ENCODE measurements around the gene FKRP. TPM values are rescaled to one million over a fixed set of nuclear protein-coding genes. Genes with fewer than 3 reads are reported as not detected.

The FKRP gene
- total and polyA plus RNA-seq, 2 donors (not counting 1 experiment from before 2014, with no cell fraction given) = 11.8 to 12.2 TPM

DNA sequence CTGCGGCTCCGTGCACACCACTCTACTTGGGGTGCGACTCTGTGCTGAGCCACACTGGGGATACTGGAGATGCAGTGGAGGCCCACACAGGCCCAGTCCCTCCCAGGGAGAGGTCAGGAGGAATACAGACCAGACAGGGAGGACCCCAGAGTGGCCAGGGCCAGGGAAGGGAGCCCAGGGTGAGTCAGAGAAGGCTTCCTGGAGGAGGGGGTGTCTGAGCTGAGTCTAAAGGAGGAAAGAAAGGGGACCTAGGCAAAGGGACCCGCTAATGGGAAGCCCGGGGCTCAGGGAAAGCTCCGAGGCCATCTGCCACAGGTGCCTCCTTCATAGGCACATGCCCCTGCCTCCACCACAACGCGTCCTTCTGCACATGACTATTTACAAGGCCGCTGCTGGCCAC lies 15.7 kb upstream of the FKRP start:
- no peaks in the 10 kb centered on the region for H4K20me1 ChIP-seq (ENCODE audit: control insufficient read depth, extremely low read depth, insufficient read depth, low read length)
- no peak overlapping the region for H3K9ac ChIP-seq (ENCODE audit: insufficient read depth, low read length)
- no peaks in the 10 kb centered on the region for H3K9me3 ChIP-seq (ENCODE audit: control insufficient read depth, insufficient read depth, low read depth, low read length)
- H2AFZ ChIP-seq (ENCODE audit: low read length) = no peak overlapping the region
- TF ChIP-seq, protein P1, sequence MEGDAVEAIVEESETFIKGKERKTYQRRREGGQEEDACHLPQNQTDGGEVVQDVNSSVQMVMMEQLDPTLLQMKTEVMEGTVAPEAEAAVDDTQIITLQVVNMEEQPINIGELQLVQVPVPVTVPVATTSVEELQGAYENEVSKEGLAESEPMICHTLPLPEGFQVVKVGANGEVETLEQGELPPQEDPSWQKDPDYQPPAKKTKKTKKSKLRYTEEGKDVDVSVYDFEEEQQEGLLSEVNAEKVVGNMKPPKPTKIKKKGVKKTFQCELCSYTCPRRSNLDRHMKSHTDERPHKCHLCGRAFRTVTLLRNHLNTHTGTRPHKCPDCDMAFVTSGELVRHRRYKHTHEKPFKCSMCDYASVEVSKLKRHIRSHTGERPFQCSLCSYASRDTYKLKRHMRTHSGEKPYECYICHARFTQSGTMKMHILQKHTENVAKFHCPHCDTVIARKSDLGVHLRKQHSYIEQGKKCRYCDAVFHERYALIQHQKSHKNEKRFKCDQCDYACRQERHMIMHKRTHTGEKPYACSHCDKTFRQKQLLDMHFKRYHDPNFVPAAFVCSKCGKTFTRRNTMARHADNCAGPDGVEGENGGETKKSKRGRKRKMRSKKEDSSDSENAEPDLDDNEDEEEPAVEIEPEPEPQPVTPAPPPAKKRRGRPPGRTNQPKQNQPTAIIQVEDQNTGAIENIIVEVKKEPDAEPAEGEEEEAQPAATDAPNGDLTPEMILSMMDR (conservative IDR thresholded peaks at IDR 0.05 in 1 of 2, IDR thresholded peaks at IDR 0.05 in 1 of 2; ENCODE audit: low read depth in 1 of 2, low read length in 2 of 2) = no peak
- no peak for TF ChIP-seq EZH2 (IDR thresholded peaks at IDR 0.05; ENCODE audit: low read length, missing control alignments)
- no peak for DNase-seq (ENCODE audit: low read depth in 2 of 2)
- H3K4me1 ChIP-seq (ENCODE audit: control insufficient read depth, extremely low read depth, insufficient read depth, low read length) = peaks cover 12% of the 10 kb centered on the region
- H3K27me3 ChIP-seq (ENCODE audit: control insufficient read depth, insufficient read depth, low read length) = no peaks in the 10 kb centered on the region
- H3K79me2 ChIP-seq (ENCODE audit: control insufficient read depth, insufficient read depth, low read length) = peaks cover 34% of the 10 kb centered on the region
- H3K4me3 ChIP-seq (replicated peaks in 1 of 4; ENCODE audit: control extremely low read depth in 1 of 4, insufficient read depth in 1 of 4, low read depth in 3 of 4, low read length in 4 of 4) = no peak overlapping the region
- no peak overlapping the region for H3K27ac ChIP-seq (ENCODE audit: insufficient read depth, low read length)
- H3K4me2 ChIP-seq (ENCODE audit: extremely low read depth, insufficient read depth, low read length) = no peak overlapping the region
- H3K36me3 ChIP-seq (ENCODE audit: control insufficient read depth, insufficient read depth, low read length) = peaks cover 57% of the 10 kb centered on the region

DNA sequence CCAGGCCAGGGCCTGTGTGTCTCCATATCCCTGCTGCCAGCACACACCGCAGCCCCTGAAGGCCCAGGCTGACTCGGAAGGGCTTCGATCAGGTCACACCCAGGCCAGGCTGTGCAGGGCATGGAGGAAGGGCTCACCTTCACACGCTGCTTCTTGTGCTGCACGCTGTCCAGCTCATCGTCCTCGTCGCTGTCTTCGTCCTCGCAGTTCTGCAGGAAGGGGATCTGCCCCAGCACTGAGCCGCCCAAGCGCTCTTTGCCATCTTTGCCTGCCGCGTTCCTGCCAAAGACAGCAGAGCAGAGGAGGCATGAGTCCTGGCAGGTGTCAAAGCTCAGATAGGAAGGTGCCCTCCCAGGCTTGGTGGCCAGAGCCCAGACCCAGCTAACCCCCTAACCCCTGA lies 15.3 kb upstream of the FKRP start:
- Histone ChIP-seq H3K4me3 (replicated peaks in 1 of 4; ENCODE audit: control extremely low read depth in 1 of 4, insufficient read depth in 1 of 4, low read depth in 3 of 4, low read length in 4 of 4) (no peak overlapping the region), H3K79me2 (ENCODE audit: control insufficient read depth, insufficient read depth, low read length) (peaks cover 34% of the 10 kb centered on the region), H3K36me3 (ENCODE audit: control insufficient read depth, insufficient read depth, low read length) (peaks cover 54% of the 10 kb centered on the region), H3K9me3 (ENCODE audit: control insufficient read depth, insufficient read depth, low read depth, low read length) (no peaks in the 10 kb centered on the region), H3K4me2 (ENCODE audit: extremely low read depth, insufficient read depth, low read length) (no peak overlapping the region), H2AFZ (ENCODE audit: low read length) (no peak overlapping the region), H3K4me1 (ENCODE audit: control insufficient read depth, extremely low read depth, insufficient read depth, low read length) (peaks cover 12% of the 10 kb centered on the region), H3K27me3 (ENCODE audit: control insufficient read depth, insufficient read depth, low read length) (no peaks in the 10 kb centered on the region), H3K27ac (ENCODE audit: insufficient read depth, low read length) (peak overlapping the region; percentile 19), H3K9ac (ENCODE audit: insufficient read depth, low read length) (peak overlapping the region; percentile 13), H4K20me1 (ENCODE audit: control insufficient read depth, extremely low read depth, insufficient read depth, low read length) (no peaks in the 10 kb centered on the region)
- TF ChIP-seq, protein P1 (conservative IDR thresholded peaks at IDR 0.05 in 1 of 2, IDR thresholded peaks at IDR 0.05 in 1 of 2; ENCODE audit: low read depth in 1 of 2, low read length in 2 of 2) = no peak
- TF ChIP-seq EZH2 (IDR thresholded peaks at IDR 0.05; ENCODE audit: low read length, missing control alignments) = no peak
- DNase-seq (ENCODE audit: low read depth in 2 of 2) = no peak

DNA sequence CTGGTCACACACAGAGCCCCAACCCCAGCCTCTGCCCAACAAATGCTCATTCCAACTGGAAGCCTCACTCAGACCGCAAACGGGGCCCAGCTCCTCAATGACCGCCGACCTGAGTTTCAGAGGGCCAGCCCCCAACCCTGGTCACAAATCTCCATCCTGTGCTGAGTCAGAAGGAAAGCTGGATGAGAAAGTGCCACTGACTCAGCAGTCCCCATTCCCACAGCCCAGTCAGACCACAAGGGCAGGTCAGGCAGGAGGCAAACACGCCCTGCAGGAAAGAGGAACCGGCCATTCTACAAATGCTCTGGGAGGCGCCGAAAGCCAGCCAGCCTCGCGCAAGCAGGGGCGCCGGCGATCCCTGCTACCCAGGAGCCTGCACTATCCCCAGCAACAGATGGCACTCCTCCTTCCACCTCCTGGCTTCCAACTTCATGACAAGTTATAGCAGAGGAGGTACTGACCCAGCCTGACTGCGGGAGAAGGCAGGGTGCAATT lies 14.8 kb upstream of the FKRP start:
- Histone ChIP-seq H3K36me3 (ENCODE audit: control insufficient read depth, insufficient read depth, low read length) (peaks cover 50% of the 10 kb centered on the region), H3K4me3 (replicated peaks in 1 of 4; ENCODE audit: control extremely low read depth in 1 of 4, insufficient read depth in 1 of 4, low read depth in 3 of 4, low read length in 4 of 4) (no peak overlapping the region), H3K9me3 (ENCODE audit: control insufficient read depth, insufficient read depth, low read depth, low read length) (no peaks in the 10 kb centered on the region), H3K4me2 (ENCODE audit: extremely low read depth, insufficient read depth, low read length) (peak overlapping the region; percentile 32), H3K27ac (ENCODE audit: insufficient read depth, low read length) (peak overlapping the region; percentile 39), H2AFZ (ENCODE audit: low read length) (no peak overlapping the region), H3K4me1 (ENCODE audit: control insufficient read depth, extremely low read depth, insufficient read depth, low read length) (peaks cover 12% of the 10 kb centered on the region), H3K27me3 (ENCODE audit: control insufficient read depth, insufficient read depth, low read length) (no peaks in the 10 kb centered on the region), H4K20me1 (ENCODE audit: control insufficient read depth, extremely low read depth, insufficient read depth, low read length) (no peaks in the 10 kb centered on the region), H3K79me2 (ENCODE audit: control insufficient read depth, insufficient read depth, low read length) (peaks cover 34% of the 10 kb centered on the region), H3K9ac (ENCODE audit: insufficient read depth, low read length) (no peak overlapping the region)
- TF ChIP-seq EZH2 (IDR thresholded peaks at IDR 0.05; ENCODE audit: low read length, missing control alignments) = no peak
- TF ChIP-seq, protein P1 (conservative IDR thresholded peaks at IDR 0.05 in 1 of 2, IDR thresholded peaks at IDR 0.05 in 1 of 2; ENCODE audit: low read depth in 1 of 2, low read length in 2 of 2) = no peak
- peak; percentile 91 to 98 for DNase-seq (ENCODE audit: low read depth in 2 of 2)
